HepG2 (cell line): Measurements from ENCODE around the gene IGFBP7.

Source experiments
- CAMTA2 ChIP-seq: sonication (generic); formaldehyde crosslinking; IDR thresholded peaks from 2 replicates; pipeline ENCODE4 v1.4.0; 2020; ENCODE audit warnings: mild to moderate bottlenecking, missing genetic modification reagents, borderline replicate concordance
- CREBL2 ChIP-seq: sonication (generic); formaldehyde crosslinking; IDR thresholded peaks from 2 replicates; pipeline ENCODE4 v1.8.1; 2023; ENCODE audit warnings: missing genetic modification reagents, mild to moderate bottlenecking, borderline replicate concordance
- FOXK1 ChIP-seq: sonication (generic); formaldehyde crosslinking; IDR thresholded peaks from 2 replicates; pipeline ENCODE4 v1.4.0; 2020; ENCODE audit warnings: low read depth, missing genetic modification reagents, borderline replicate concordance
- MTA3 ChIP-seq: sonication (generic); formaldehyde crosslinking; IDR thresholded peaks from 2 replicates; pipeline ENCODE4 v1.4.0; 2020; ENCODE audit warnings: missing genetic modification reagents
- REST ChIP-seq, 2 experiments: IDR thresholded peaks; 2 replicates each; pipeline ENCODE4 v1.6.1; 2011 to 2012; ENCODE audit warnings: low read length in 2 of 2, borderline replicate concordance in 1 of 2, low read depth in 1 of 2, mild to moderate bottlenecking in 1 of 2, moderate library complexity in 1 of 2
- SNAPC4 ChIP-seq: sonication (generic); formaldehyde crosslinking; IDR thresholded peaks from 2 replicates; pipeline ENCODE4 v1.4.0; 2020; ENCODE audit warnings: mild to moderate bottlenecking, missing genetic modification reagents
- TEAD3 ChIP-seq: optimal IDR thresholded peaks from 2 replicates; pipeline ENCODE3; 2016; ENCODE audit warnings: borderline replicate concordance
- ZBTB49 ChIP-seq: sonication (generic); formaldehyde crosslinking; IDR thresholded peaks from 2 replicates; pipeline ENCODE4 v1.4.0; 2020; ENCODE audit warnings: missing genetic modification reagents, borderline replicate concordance

- TF ChIP-seq ZBTB49 (no peak), TEAD3 (CRISPR knock-in tag) (no peak), CAMTA2 (CRISPR knock-in tag) (no peak), MTA3 (CRISPR knock-in tag) (no peak), SNAPC4 (no peak), REST (IDR thresholded peaks at IDR 0.05; ENCODE audit: borderline replicate concordance in 1 of 2, low read depth in 1 of 2, low read length in 2 of 2) (no peak), CREBL2 (CRISPR knock-in tag) (no peak), FOXK1 (CRISPR knock-in tag) (no peak)
Measured at GRCh38 chr4:57040510-57040909, 69.7 kb downstream of the IGFBP7 start.
